Ovary (tissue), 3 donors: ENCODE measurements around the gene YIPF3.

Experiments
- CTCF ChIP-seq, 3 donors: fragments of 450-650 bp in 2 of 3; fragments of 200-600 bp in 1 of 3; IDR thresholded peaks; one replicate each; pipeline versions ENCODE4 v1.5.1 to v1.8.0; 2016 to 2022; ENCODE audit warnings: antibody characterized with exemption in 3 of 3, mild to moderate bottlenecking in 1 of 3
- POLR2A ChIP-seq: fragments of 450-650 bp; IDR thresholded peaks from one replicate; pipeline ENCODE4 v1.6.1; 2017; ENCODE audit warnings: antibody characterized with exemption, mild to moderate bottlenecking, moderate library complexity
- donor health status: DM: no; HTN: no; CAD: no.

GRCh38 chr6:43491750-43492661 lies 24.7 kb downstream of the YIPF3 start:
- TF ChIP-seq CTCF (IDR thresholded peaks at IDR 0.05): no peak
- no peak for TF ChIP-seq POLR2A
